Caco-2 (cell line): ENCODE measurements around the gene TFF3. TPM values are rescaled to one million over a fixed set of nuclear protein-coding genes. Genes with fewer than 3 reads are reported as not detected.

Source experiments
- BruUV-seq: library from RNA; stranded (reverse); fragments of 400-500 nt; replicated peaks from 2 replicates; lab custom pipeline; 2021; lab: Mats Ljungman, UMichigan
- CTCF ChIA-PET: fragments of 300-600 bp; sonication (Branson Sonifier 250); formaldehyde crosslinking; loops from one replicate; lab custom pipeline; 2022; ENCODE audit warnings: antibody characterized with exemption; lab: Charles Lee
- POLR2A ChIA-PET: fragments of 300-600 bp; sonication (Branson Sonifier 250); formaldehyde crosslinking; loops from one replicate; lab custom pipeline; 2022; ENCODE audit warnings: antibody characterized with exemption; lab: Charles Lee
- DNase-seq, 2 experiments: peaks; one replicate each; pipeline versions ENCODE4 v3.0.0 to v3.0.0-alpha.2; 2020 to 2022
- H3K27me3 ChIP-seq: replicated peaks from 2 replicates; pipeline ENCODE4 v1.6.0; 2011; ENCODE audit warnings: low read length; ENCODE audit not compliant: control insufficient read depth, insufficient read depth
- H3K36me3 ChIP-seq: 2 replicates; pipeline ENCODE4 v1.5.1; 2011; ENCODE audit warnings: low read length; ENCODE audit not compliant: control insufficient read depth, insufficient read depth
- H3K4me1 ChIP-seq: fragments of 250-450 bp; sonication (Bioruptor Pico); 2 replicates; pipeline ENCODE4 v1.5.1; 2020; ENCODE audit warnings: mild to moderate bottlenecking
- H3K4me3 ChIP-seq: 2 replicates; pipeline ENCODE4 v1.5.1; 2011; ENCODE audit warnings: low read depth, mild to moderate bottlenecking, control low read depth, low read length
- H3K9me3 ChIP-seq: fragments of 250-450 bp; sonication (Bioruptor Pico); 2 replicates; pipeline ENCODE4 v1.5.1; 2020; ENCODE audit warnings: mild to moderate bottlenecking, moderate library complexity
- H3K27ac Mint-ChIP-seq: one replicate; pipeline ENCODE4 v1.8.0; 2022; ENCODE audit warnings: mixed read lengths; ENCODE audit not compliant: unreplicated experiment
- H3K27me3 Mint-ChIP-seq: one replicate; pipeline ENCODE4 v1.8.0; 2022; ENCODE audit warnings: mixed read lengths; ENCODE audit not compliant: insufficient read depth, unreplicated experiment
- H3K36me3 Mint-ChIP-seq: one replicate; pipeline ENCODE4 v1.8.0; 2022; ENCODE audit warnings: mild to moderate bottlenecking, mixed read lengths; ENCODE audit not compliant: insufficient read depth, unreplicated experiment
- H3K4me1 Mint-ChIP-seq: one replicate; pipeline ENCODE4 v1.8.0; 2022; ENCODE audit warnings: low read depth, mixed read lengths; ENCODE audit not compliant: unreplicated experiment
- H3K4me3 Mint-ChIP-seq: one replicate; pipeline ENCODE4 v1.8.0; 2022; ENCODE audit warnings: mild to moderate bottlenecking, moderate library complexity, mixed read lengths; ENCODE audit not compliant: unreplicated experiment
- H3K9me3 Mint-ChIP-seq: one replicate; pipeline ENCODE4 v1.8.0; 2022; ENCODE audit warnings: mixed read lengths; ENCODE audit not compliant: unreplicated experiment
- CTCF ChIP-seq, 2 experiments: fragments of 200-600 bp in 1 of 2; IDR thresholded peaks; 1 replicate in 1 of 2; 2 replicates in 1 of 2; pipeline versions ENCODE4 v1.5.1 to v1.8.0; 2011 to 2022; ENCODE audit warnings: antibody characterized with exemption in 1 of 2, control low read depth in 1 of 2, inconsistent platforms in 1 of 2, low read depth in 1 of 2, low read length in 1 of 2, mild to moderate bottlenecking in 1 of 2, moderate library complexity in 1 of 2; ENCODE audit not compliant: insufficient read depth in 1 of 2, severe bottlenecking in 1 of 2, unreplicated experiment in 1 of 2
- intact Hi-C: fragments of 100-400 bp; cut with micrococcal nuclease; formaldehyde crosslinking; loops from one replicate; pipeline ENCODE4 v1.10.0; 2022; ENCODE audit not compliant: unreplicated experiment
- total RNA-seq: library from RNA; stranded (reverse); gene quantifications from 2 replicates; pipeline ENCODE4 v1.2.3, GENCODE V29; 2022

The TFF3 gene
- total RNA-seq, 1 experiment from 2014 or later = 65.8 TPM

DNA sequence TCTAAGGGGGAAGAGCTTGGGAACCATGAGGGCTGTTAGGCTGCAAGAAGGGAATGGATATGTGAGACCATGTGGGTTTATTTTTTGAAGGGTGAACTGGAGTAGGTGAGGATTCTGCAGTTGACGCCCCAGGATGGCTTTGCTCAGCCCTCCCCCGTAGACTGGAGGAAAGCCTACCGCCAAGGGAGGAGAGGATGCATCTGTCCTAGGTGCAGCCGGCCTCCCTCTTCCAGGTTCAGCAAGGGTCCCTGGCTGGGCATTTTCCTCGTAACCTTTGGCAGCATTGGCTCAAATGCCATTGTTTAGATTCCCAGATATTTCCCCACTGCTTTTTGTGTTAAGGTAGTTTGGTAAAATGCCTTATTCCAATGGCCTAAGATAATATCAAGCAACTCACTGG is 16.6 kb downstream of the TFF3 start:
- Mint-ChIP-seq H3K36me3 (no peaks in the 10 kb centered on the region), H3K4me1 (no peaks in the 10 kb centered on the region), H3K27me3 (peaks cover 3% of the 10 kb centered on the region), H3K27ac (no peak overlapping the region), H3K4me3 (no peak overlapping the region), H3K9me3 (no peaks in the 10 kb centered on the region)
- Histone ChIP-seq H3K9me3 (no peaks in the 10 kb centered on the region), H3K36me3 (no peaks in the 10 kb centered on the region), H3K4me3 (no peak overlapping the region), H3K27me3 (no peaks in the 10 kb centered on the region), H3K4me1 (no peaks in the 10 kb centered on the region)
- no peak for DNase-seq
- intact Hi-C loops = no loop called here
- CTCF ChIA-PET = no interaction called here
- no TSS peak for BruUV-seq
- no peak for TF ChIP-seq CTCF (IDR thresholded peaks at IDR 0.05; ENCODE audit: insufficient read depth in 1 of 2, low read depth in 1 of 2, low read length in 1 of 2, severe bottlenecking in 1 of 2, unreplicated experiment in 1 of 2)
- POLR2A ChIA-PET = no interaction called here

DNA sequence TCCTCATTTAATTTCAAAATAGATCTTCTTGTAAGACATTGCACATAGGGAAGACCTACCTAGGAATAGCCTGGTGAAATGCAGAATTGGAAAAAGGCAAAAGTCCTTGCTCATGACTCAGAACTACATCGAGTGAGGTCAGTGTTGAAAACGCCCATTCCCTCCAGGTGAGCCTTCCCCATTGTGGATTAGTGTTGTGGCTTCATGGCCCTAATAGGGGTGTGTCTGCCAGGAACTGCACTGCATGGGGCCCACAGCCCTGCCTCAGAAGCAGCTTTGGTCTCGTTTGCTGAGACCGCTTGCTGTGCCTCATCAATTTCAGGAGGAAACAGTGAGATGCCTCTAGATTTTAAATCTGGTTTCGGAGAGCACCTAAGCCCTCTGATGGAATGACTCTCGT is 17.0 kb downstream of the TFF3 start:
- no peak for DNase-seq
- Histone ChIP-seq H3K4me3 (no peak overlapping the region), H3K27me3 (no peaks in the 10 kb centered on the region), H3K9me3 (no peaks in the 10 kb centered on the region), H3K36me3 (no peaks in the 10 kb centered on the region), H3K4me1 (no peaks in the 10 kb centered on the region)
- ChIA-PET POLR2A (no interaction called here), CTCF (no interaction called here)
- no peaks in the 10 kb centered on the region for H3K9me3 Mint-ChIP-seq
- H3K4me1 Mint-ChIP-seq = no peaks in the 10 kb centered on the region
- H3K4me3 Mint-ChIP-seq = no peak overlapping the region
- no peak overlapping the region for H3K27ac Mint-ChIP-seq
- no TSS peak for BruUV-seq
- no peaks in the 10 kb centered on the region for H3K36me3 Mint-ChIP-seq
- intact Hi-C loops = no loop called here
- TF ChIP-seq CTCF (IDR thresholded peaks at IDR 0.05; ENCODE audit: insufficient read depth in 1 of 2, low read depth in 1 of 2, low read length in 1 of 2, severe bottlenecking in 1 of 2, unreplicated experiment in 1 of 2) = no peak
- H3K27me3 Mint-ChIP-seq = peaks cover 3% of the 10 kb centered on the region

GRCh38 chr21:42297377-42297776 is 17.8 kb downstream of the TFF3 start:
- no peak overlapping the region for H3K27ac Mint-ChIP-seq
- no peak for DNase-seq
- BruUV-seq = no TSS peak
- POLR2A ChIA-PET = interaction anchor here (0.5 kb wide), 1 partner anchor 429 kb away, joined by 4 read pairs; no protein-coding TSS in a partner anchor
- H3K36me3 Mint-ChIP-seq = no peaks in the 10 kb centered on the region
- no peak overlapping the region for H3K4me3 Mint-ChIP-seq
- CTCF ChIA-PET = no interaction called here
- no peaks in the 10 kb centered on the region for H3K4me1 Mint-ChIP-seq
- Histone ChIP-seq H3K4me1 (no peaks in the 10 kb centered on the region), H3K27me3 (no peaks in the 10 kb centered on the region), H3K36me3 (no peaks in the 10 kb centered on the region), H3K9me3 (no peaks in the 10 kb centered on the region), H3K4me3 (no peak overlapping the region)
- peaks cover 3% of the 10 kb centered on the region for H3K27me3 Mint-ChIP-seq
- H3K9me3 Mint-ChIP-seq = no peaks in the 10 kb centered on the region
- TF ChIP-seq CTCF (IDR thresholded peaks at IDR 0.05; ENCODE audit: insufficient read depth in 1 of 2, low read depth in 1 of 2, low read length in 1 of 2, severe bottlenecking in 1 of 2, unreplicated experiment in 1 of 2) = no peak
- intact Hi-C loops = no loop called here
